HG03159 (cell line): ENCODE data around the gene MPZL2.
A peak's percentile ranks its signal among the peaks of the same experiment; 100 is the strongest.

Experiments used
- ATAC-seq: cut with Tn5 transposase; IDR thresholded peaks from one replicate; pipeline ENCODE4 v1.9.1; 2021; ENCODE audit warnings: mild to moderate bottlenecking, moderate library complexity; ENCODE audit not compliant: unreplicated experiment

MPZL2 gene

DNA sequence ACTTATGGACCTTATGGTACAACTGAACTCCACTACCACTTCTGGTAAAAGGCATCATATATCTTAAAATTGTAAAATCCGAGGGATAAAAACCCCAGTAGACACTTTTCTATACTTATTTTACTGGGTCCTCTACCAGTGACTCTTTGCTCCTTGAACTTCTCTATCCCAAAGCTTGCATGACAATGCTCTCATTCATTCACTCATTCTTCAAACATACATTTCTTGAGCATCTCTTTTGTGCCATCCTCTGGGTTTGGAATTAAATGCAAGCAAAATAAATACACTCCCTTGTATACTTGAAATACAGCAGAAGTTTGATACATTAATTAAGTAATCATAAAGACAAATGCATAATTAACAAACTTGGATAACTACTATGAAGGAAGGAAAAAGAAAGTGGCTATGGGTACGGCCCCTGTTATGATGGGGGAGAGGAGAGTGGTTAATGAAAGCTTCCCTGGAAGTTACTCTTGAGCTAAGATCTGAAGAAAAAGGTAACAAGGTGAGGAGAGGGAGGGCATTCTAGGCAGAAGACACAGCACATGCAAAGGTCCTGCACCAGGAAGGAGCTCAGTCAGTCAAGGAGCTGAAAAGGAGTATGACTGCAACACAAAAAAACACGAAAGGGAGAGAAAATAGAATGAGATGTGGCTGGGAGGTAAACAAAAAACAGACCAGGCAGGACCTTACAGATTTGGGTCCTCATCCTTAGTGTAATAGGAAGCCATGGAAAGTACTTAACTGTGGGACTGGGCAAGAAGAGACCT is 19.9 kb downstream of the MPZL2 start:
- no peak for ATAC-seq

DNA sequence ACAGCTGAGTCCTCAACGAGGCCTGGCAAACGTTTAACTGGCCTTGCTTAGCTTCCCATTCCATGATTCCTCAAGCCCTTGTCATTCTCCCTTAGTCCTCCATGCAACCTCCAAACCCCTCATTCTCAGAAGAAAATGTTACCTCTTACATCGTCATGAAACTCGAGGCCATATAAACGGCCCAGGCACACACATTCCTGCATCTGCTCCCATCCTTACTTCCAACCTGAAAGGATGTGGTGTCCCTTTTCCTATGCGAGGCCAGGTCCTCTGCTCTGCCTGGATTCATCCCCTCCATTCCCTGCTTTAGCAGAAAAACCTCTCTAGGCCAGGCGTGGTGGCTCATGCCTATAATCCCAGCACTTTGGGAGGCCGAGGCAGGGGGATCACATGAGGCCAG is 20.9 kb downstream of the MPZL2 start:
- ATAC-seq: no peak

DNA sequence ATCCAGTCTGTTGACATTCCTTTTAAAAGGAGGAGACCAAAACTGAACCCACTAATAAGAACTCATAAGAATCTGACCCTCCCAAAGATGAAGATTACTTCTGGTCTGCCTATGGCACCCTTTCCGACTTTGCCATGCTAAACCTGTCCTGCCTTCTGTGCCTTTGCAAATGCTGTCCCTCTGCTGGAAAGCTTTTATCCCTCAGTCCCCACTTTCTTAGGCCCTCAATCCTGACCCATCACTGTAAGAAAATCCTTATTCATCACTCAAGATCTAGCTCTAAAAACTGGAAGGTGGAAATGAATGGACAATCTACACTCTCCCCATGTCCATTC is 22.4 kb downstream of the MPZL2 start:
- ATAC-seq: no peak

DNA sequence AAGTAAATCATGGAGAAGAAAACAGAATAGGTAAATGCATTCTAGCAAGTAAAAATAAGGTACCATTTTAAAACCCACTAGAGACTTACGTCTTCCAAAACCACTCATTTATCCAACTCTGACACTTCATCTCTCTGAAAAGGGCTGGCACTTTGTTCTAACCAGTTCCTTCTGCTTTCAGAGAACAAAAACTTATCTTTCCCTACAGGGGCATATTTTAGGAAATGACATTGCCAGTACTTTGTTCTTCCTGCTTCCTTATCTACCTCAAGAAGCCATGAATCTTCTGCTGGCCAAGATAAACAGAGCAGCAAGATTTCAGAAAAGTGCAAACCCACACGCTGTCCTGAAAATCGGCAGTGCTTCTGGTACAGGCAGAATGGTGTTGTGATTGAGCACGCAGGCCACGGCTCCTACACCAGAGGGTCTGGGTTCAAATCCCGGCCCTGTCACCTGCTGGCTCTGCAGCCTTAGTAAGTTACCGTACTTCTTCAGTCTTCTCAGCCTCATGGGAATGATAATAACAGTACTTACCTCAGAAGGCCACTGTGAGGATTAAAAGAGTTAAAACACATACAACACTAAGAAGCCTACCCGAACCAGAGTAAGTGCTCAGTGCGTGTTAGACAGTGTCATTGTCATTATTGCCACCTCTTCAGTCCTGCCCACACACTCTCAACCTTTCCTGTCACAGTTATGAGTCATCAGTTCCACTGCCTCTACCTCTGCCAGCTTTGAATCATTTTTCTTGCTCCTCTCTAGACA is 22.9 kb downstream of the MPZL2 start:
- ATAC-seq: no peak

DNA sequence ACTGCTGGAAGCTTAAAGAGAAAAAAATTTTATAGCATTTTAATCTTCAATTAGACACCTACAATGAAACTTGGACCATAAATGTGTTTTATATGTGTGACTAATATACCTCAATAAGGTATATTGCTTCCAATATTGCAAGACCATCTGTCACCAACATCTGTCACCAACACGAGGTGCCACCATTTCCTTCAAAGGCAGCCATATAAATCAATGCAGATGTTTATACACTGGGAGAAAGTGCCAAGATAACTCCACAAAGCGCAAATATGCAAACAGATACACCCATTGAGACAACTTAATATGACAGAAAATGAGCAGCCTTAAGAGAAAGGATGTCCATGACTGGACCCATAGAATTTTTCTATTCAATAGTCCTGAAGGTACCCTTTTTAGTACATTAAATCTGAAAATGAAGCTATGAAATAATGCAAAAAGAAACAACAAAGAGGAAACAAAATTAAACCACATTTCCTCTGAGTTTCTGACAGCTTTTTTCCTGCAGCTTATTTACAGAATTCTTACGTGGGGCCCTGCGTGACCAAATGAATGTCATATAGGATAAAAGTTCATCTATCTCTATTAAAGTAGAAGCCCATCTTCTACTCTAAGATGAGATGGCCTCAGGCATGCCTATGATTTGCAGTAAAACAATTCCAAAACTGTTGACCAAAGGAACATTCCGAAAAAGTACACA is 24.4 kb downstream of the MPZL2 start:
- no peak for ATAC-seq

DNA sequence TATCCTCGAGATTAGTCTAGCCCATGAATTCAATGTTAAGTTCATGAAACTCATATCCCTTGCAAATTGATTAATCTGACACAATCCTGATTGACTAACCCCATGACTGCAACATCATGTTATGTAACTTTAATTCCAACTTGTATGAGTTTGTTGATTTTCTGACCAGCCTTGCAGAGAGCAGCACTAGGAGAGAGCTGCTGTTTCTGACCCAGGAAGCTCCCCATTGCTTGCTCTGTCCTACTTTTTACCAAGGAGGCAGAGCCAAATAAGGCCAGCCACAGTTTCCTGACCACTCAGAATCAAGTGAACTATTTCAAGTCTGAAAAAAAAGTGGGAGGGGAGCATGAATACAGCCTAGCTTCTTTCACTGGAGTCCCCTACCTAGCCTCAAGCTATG is 25.2 kb downstream of the MPZL2 start:
- no peak for ATAC-seq

DNA sequence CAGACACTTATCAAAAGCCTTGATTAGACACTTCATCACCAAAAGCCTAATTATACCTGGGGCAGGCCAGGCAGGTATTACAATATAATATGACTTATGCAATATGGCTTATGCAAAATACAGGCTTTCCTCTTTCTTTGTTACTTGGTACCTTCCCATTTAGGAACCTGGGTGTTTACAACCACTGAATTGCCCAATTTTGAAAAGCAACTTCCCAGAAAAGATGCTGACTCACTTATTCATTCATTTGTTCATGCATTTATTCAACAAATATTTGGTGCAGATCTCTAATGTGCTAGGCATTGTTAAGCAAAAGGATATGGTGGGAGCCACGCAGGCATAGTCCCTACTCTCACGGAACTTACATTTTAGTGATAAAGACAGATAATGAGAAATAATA is 25.7 kb downstream of the MPZL2 start:
- no peak for ATAC-seq

DNA sequence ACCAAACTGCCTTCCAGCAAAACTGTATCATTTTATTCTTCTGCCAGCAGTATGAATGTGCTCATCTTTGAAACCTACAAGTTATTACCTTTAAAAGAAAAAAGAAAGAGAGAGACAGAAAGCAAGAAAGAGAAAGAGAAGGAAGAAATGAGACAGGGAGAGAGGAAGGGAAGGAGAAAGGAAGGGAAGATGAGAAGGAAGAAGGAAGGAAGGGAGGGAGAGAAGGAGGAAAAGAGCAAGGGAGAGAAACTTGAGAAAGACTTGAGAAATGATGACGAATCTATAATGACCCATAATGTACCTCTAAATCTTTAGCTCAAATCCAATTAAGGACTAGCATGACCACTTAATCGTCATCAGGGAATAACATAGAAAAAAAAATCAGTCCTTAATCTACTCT is 27.9 kb downstream of the MPZL2 start:
- no peak for ATAC-seq

DNA sequence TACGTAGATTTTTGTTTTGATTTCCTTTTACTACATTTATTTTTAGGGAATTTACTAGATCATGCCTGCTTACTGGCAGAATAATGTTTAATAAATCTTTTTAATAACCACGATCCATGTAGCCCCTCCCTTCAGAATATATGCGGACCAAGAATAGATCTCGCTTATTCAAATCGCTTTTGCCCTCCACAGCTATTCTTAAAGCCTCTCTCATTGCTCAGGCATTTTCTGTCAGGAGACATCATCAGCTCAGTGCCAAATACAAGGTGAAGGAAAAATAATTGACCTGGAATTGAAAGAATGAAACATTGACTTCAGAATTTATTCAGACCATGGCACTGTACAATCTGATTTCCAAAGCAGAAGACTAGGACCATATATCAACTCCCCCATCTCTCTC is 29.3 kb downstream of the MPZL2 start:
- ATAC-seq: no peak

DNA sequence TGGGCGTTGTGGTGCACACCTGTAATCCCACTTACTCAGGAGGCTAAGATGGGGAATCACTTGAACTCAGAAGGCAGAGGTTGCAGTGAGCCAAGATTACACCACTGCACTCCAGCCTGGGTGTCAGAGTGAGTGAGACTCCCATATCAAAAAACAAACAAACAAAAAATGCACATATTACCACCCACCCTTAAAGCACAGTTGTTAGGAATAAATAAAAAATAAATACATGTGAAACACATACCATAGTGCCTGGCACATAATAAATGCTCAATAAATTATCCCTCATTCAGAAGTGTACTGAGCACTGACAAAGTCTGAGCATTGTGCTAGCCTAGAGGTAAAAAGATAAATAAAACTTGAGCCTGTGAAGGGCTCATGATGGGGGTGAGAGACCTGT is 30.2 kb downstream of the MPZL2 start:
- no peak for ATAC-seq

DNA sequence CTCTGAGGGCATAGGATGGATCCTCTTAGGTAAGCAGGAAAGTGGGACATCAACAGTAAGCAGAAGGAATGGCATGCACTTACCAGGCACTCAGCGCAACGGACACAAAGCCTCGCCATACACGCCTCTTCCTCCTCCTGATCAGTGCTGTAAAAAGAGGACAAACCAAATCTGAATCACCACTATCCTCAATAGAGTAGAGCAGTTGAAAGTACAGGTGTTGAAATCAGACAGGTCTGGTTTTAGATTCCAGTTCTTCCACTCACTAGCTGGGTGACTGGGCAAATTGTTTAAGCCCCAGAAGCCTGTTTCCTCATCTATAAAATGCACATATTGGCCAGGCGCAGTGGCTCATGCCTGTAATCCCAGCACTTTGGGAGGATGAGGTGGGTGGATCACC is 30.7 kb downstream of the MPZL2 start:
- ATAC-seq: no peak

DNA sequence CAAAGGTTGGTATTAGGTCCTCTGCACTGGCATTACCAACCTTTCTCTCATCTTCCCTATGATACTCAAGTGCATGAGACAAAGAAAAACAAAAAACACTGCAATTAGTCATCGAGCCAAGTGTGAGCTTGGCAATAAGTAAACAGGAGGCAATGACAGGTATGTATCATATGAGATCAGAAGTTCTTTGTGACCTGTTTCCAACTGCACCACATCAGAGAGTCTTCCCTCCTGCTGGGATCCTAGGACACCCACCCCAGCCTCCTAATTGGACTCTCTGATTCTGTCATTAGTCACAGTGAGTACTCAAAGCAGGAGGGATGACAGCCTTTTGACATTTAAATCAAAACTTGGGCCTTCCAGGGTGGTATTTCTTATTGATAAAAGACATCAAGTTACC is 31.4 kb downstream of the MPZL2 start:
- ATAC-seq: no peak

DNA sequence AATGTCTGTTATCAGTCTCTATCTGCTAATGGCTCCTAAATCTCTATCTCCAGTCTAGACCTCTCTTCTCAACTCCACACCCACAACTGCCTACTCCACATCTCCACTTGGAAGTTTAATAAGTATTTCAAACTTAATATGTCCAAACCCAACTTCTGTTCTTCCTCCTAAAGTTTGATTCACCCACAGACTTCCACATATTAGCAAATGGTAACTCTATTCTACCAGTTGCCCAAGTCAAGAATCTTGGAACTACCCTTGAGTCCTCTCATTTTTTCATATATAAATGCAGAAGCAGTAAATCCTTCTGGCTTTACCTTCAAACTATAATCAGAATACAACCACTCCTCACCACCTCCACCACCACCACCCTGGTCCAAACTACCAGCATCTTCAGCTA is 32.6 kb downstream of the MPZL2 start:
- ATAC-seq: no peak

DNA sequence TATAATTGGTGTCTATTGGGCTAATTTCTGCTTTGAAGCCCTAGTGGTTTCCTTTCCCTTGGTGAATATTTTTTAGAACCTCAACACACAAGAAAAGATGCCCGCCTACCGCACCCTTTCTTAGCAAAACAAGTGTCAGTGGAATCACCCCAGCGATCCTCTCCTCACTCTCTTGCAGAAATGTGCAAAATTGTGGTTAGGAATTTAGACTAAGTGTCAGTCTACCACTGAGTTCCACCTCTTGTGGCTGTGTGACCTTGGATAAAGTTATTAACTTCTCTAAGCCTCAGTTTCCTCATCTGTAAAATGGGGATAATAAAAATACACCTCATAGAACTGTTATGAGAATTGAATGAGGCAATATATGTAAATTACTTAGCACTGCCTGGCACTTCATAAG is 34.0 kb downstream of the MPZL2 start:
- ATAC-seq: no peak

DNA sequence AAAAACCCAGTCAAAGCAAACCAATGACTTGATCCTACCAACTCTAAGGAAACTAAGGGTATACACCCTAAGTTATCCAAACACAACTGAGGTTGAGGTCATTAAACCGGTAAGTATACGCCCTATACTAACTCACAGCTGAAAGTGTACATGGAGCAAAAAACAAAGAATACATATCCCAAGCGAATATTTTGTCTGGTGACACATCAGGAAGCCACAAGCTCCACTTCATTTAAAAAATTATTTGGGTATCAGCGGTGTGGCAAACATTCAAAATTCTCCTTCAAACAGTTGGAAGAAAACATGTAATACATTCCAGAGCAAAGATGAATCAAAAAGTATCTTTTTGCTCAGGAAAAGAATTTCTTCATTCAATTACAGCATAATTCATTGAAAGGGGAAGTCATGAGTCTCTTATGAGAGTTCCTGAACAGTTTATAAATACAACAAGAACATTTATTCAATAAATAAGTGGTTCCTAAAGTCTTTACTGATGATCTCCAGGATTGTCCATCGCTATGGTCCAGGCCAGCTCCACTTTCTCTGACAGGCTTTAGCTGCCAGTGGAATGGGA is 34.7 kb downstream of the MPZL2 start:
- ATAC-seq: no peak

DNA sequence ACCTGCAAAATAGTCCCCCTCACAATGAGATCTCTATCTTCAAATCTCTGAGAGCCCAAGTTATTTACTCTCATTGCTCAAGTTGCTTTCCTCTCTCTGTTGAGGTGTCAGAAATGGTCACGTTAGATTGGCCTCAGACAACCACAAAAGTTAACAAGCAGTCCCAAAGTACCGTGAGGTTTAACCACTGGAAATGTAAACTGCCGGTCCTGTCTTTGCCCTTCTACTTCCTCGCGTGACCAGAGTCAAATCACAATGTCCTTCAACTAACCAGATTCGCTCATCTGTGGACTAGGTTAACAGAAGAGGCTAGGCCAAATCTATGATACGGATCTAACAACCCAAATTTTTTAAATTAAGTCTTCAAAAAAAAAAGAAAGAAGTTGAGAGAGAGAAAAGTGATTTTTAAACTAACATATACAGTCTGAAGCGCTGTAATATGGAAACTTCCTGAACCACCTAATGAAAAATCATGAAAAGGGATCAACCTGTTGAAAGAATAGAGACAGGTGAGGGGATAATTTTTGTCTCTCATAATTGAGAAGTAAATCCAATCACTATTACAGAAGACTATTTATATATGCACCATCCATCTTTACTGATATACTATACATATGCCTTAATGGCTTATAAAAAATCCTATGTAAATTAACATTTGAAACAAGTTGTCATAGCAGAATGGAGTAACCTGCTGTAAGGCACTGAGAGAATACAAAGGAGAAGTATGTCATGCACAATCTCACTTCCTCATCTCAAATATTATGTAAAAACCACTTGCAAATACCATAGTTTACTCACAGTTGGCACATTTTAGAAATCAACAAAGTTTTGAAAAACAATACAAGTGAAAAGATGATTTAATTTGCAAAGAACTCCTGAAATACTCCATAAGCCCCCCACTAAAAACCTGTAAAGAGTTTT is 36.0 kb downstream of the MPZL2 start:
- ATAC-seq: peak; percentile 64

DNA sequence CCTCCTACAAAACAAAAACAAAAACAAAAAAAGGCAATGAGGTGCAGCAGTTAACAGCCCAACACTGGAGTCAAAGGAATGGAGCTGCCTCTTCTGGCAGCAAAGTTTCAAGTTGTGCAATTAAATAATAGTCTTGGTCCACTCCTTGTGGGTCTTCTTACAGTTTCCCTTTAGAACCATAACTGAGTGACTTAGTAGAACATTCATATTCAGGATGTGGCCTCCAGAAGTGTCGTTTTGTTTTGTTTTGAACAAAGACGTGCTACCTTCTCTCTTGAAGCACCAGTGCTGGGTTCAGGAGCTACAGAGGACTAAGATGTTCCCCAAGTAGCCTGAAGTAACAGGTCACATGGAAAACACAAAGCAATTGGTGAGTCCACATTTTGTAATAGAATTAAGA is 37.3 kb downstream of the MPZL2 start:
- no peak for ATAC-seq

DNA sequence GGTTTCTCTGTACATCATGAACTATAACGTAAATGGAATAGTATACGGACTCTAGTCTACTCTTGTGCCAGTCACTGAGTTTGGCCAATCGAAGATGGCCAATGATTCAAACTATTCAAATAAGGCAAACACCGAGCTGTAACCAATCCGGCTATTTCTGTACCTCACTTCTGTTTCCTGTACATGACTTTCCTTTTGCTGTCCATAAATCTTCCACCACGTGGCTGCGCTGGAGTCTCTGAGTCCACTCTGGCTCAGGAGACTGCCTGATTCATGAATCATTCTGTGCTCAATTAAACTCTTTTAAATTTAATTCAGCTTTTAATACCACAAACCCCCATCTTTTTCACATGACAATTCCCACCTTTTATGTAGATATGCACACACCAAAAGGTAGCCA is 37.8 kb downstream of the MPZL2 start:
- no peak for ATAC-seq

DNA sequence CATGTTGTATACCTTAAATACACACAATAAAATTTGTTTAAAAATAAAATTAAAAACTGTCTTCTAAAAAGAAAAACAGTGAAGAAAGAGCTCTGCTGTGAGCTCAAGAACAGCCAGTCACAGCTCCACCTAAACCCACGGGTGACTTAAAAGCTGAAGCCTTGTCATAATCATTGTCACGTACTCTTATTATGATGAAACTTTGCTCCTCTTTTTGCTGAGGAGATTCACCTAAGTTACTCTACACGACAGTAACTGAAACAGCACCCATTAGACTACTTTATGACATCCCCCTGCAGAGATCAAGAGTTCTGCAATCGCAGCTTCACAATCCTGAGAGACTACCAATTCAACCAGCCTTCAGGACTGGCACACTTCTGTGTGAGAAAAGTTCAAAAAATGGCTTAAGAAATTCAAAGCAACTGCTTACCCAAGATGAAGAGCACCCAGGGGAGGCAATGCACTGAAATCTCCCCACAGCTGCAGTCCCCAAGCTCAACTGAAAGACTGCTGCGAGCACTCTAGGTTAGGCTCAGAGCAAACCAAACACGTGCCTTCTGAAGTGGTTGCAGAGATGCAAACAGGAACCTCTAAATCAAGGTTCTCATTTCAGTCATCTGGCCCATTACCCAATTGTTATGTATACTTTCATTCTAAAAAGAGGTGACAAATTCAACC is 39.4 kb downstream of the MPZL2 start, which contains the start of gene JAML:
JAML (minus strand) TSS at position 501 of the 678 bp plus-strand sequence. CDS start 10,145 bp downstream, outside the sequence.
- no peak for ATAC-seq

DNA sequence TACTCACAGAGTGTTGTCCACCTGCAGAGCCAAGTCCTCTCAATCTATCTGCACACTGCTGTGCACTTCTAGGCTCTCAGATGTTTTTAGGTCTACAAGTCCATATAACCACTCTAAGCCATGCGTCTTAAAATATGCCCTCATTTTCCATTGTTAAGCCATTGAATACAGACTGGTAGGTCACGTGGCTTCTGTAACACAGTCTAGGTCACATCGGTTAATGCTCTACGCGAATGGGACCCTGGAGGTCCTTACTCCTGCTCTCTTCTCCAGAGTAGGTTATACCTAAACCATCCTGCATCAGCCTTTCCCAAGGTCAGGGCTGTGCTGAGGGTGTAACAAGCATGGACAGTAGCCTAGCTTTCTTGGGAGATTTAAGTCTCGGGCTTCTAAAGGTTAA is 40.1 kb downstream of the MPZL2 start:
- no peak for ATAC-seq
